Activated CD8-positive, alpha-beta T cell treated with anti-CD3 and anti-CD28 coated beads for 36 hours (primary cell): ENCODE measurements around the gene SUB1. TPM values are rescaled to one million over a fixed set of nuclear protein-coding genes. Genes with fewer than 3 reads are reported as not detected.

Source experiments
- ATAC-seq: fragments of 200-7000 bp; cut with Tn5 transposase; one replicate; pipeline ENCODE4 v1.10.0; 2021; ENCODE audit warnings: mild to moderate bottlenecking, moderate library complexity
- CTCF ChIA-PET: fragments of 350-600 bp; sonication (Branson Sonifier 250); formaldehyde crosslinking; loops from one replicate; lab custom pipeline; 2021; ENCODE audit warnings: antibody characterized with exemption; lab: Charles Lee
- POLR2A ChIA-PET: fragments of 350-600 bp; sonication (Branson Sonifier 250); formaldehyde crosslinking; loops from one replicate; lab custom pipeline; 2021; ENCODE audit warnings: antibody characterized with exemption; lab: Charles Lee
- DNase-seq: peaks from one replicate; pipeline ENCODE4 v3.0.0-alpha.2; 2020
- H3K27ac Mint-ChIP-seq: one replicate; pipeline ENCODE4 v1.8.0; 2021; ENCODE audit warnings: mild to moderate bottlenecking, mixed read lengths
- H3K27me3 Mint-ChIP-seq: one replicate; pipeline ENCODE4 v1.8.0; 2021; ENCODE audit warnings: mixed read lengths
- H3K36me3 Mint-ChIP-seq: one replicate; pipeline ENCODE4 v1.8.0; 2021; ENCODE audit warnings: low read depth, mixed read lengths
- H3K4me1 Mint-ChIP-seq: one replicate; pipeline ENCODE4 v1.8.0; 2021; ENCODE audit warnings: low read depth, mixed read lengths
- H3K4me3 Mint-ChIP-seq: one replicate; pipeline ENCODE4 v1.8.0; 2021; ENCODE audit warnings: mild to moderate bottlenecking, moderate library complexity, mixed read lengths
- H3K9me3 Mint-ChIP-seq: one replicate; pipeline ENCODE4 v1.8.0; 2021; ENCODE audit warnings: mixed read lengths
- intact Hi-C: fragments of 100-400 bp; cut with micrococcal nuclease; formaldehyde crosslinking; loops from one replicate; pipeline ENCODE4 v1.10.0; 2022
- total RNA-seq, 2 experiments: library from RNA; stranded (reverse); gene quantifications; one replicate each; pipeline ENCODE4 v1.2.3, GENCODE V29; 2021
- TF ChIP-seq, protein P1 (sequence below): fragments of 200-600 bp; IDR thresholded peaks from one replicate; pipeline ENCODE4 v1.8.0; 2022; ENCODE audit warnings: antibody characterized with exemption, mild to moderate bottlenecking

The SUB1 gene
- total RNA-seq, 2 experiments from 2014 or later: 403 to 431 TPM

DNA sequence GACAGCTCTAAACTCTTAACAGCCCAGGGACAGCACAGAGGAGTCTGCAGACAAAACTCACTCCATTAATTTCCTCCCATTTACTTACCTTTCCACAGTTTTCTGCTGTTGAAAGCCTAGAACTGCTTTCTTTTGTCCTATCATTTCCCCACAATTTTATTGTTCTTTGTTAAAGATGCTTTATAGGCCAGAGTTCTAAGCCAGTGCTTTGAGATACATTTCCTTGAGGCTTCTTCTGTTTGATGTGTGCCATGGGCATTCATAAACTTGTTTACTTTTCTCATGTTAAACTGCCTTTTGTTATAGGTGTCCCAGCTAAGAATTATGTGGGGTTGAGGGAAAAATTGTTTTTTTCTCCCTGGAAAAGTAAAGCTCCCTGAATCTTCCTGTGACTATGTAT, 25.9 kb upstream of the SUB1 start:
- H3K27me3 Mint-ChIP-seq: no peaks in the 10 kb centered on the region
- H3K4me1 Mint-ChIP-seq: peaks cover under 1% of the 10 kb centered on the region
- POLR2A ChIA-PET: interaction anchor here (0.6 kb wide), 1 partner anchor 17 kb away, joined by 3 read pairs; no protein-coding TSS in a partner anchor
- intact Hi-C loops: no loop called here
- no peak for ATAC-seq
- no peaks in the 10 kb centered on the region for H3K36me3 Mint-ChIP-seq
- H3K27ac Mint-ChIP-seq: no peak overlapping the region
- CTCF ChIA-PET: no interaction called here
- H3K9me3 Mint-ChIP-seq: no peaks in the 10 kb centered on the region
- no peak for DNase-seq
- no peak overlapping the region for H3K4me3 Mint-ChIP-seq
- TF ChIP-seq, protein P1, sequence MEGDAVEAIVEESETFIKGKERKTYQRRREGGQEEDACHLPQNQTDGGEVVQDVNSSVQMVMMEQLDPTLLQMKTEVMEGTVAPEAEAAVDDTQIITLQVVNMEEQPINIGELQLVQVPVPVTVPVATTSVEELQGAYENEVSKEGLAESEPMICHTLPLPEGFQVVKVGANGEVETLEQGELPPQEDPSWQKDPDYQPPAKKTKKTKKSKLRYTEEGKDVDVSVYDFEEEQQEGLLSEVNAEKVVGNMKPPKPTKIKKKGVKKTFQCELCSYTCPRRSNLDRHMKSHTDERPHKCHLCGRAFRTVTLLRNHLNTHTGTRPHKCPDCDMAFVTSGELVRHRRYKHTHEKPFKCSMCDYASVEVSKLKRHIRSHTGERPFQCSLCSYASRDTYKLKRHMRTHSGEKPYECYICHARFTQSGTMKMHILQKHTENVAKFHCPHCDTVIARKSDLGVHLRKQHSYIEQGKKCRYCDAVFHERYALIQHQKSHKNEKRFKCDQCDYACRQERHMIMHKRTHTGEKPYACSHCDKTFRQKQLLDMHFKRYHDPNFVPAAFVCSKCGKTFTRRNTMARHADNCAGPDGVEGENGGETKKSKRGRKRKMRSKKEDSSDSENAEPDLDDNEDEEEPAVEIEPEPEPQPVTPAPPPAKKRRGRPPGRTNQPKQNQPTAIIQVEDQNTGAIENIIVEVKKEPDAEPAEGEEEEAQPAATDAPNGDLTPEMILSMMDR: no peak

DNA sequence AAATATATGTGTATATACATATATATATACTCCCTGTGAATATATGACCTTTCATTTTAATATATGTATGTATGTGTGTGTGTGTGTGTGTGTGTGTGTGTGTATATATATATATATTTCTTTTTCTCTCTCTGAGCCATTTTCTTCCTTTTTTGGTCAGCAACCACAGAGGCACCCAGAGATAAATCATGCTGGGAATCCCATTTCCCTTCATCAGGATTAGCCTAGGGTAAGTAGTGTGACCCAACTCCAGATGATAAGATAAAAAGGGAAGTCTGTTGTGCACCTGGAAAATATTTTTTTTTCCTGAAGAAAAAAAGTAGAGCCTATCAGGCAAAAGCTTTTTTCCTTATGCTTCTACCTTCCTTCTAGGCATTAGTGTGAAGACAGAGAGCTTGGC, 25.4 kb upstream of the SUB1 start:
- no peaks in the 10 kb centered on the region for H3K9me3 Mint-ChIP-seq
- intact Hi-C loops: no loop called here
- H3K27ac Mint-ChIP-seq: no peak overlapping the region
- ATAC-seq: no peak
- H3K36me3 Mint-ChIP-seq: no peaks in the 10 kb centered on the region
- no peak for DNase-seq
- POLR2A ChIA-PET: interaction anchor here (0.6 kb wide), 1 partner anchor 18 kb away, joined by 3 read pairs; no protein-coding TSS in a partner anchor
- H3K4me3 Mint-ChIP-seq: no peak overlapping the region
- TF ChIP-seq, protein P1: no peak
- H3K27me3 Mint-ChIP-seq: no peaks in the 10 kb centered on the region
- H3K4me1 Mint-ChIP-seq: no peaks in the 10 kb centered on the region
- CTCF ChIA-PET: no interaction called here

DNA sequence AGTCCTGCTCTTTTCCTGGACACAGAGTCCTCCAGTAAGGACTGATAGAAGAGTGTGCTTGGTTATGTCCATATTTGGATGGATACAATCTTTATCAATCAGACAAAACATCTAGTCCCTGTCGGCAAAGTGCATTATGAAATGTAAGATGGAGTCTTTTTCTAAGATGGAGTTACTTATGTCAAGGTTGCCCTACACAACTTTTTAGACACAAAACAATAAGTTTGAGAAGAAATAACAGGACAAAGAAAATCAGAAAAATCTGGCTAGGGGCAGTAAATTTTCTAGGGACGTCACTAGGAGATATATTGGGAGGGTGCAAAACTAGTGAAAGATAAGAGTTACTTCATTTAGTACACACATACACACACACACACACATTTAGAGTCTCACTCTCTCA, 23.3 kb upstream of the SUB1 start:
- H3K4me3 Mint-ChIP-seq: no peak overlapping the region
- TF ChIP-seq, protein P1: no peak
- no peaks in the 10 kb centered on the region for H3K4me1 Mint-ChIP-seq
- H3K27ac Mint-ChIP-seq: no peak overlapping the region
- ATAC-seq (no peak), DNase-seq (no peak)
- CTCF ChIA-PET: no interaction called here
- no peaks in the 10 kb centered on the region for H3K36me3 Mint-ChIP-seq
- intact Hi-C loops: no loop called here
- POLR2A ChIA-PET: no interaction called here
- no peaks in the 10 kb centered on the region for H3K27me3 Mint-ChIP-seq
- H3K9me3 Mint-ChIP-seq: no peaks in the 10 kb centered on the region

DNA sequence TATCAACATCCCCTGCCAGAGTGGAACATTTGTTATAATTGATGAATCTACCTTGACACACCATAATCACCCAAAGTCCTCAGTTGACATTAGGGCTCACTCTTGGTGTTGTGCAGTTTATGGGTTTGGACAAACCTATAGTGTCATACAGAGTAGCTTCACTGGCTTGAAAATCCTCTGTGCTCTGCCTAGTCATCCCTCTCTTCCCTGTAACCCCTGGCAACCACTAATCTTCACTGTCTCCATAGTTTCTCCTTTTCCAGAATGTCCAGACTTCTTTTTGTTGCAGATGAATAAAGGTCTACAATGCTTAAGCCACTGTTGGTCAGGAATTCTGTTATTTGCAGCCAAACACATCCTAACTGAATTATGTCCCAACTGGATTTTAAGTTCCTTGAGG, 22.5 kb upstream of the SUB1 start:
- H3K27me3 Mint-ChIP-seq: no peaks in the 10 kb centered on the region
- H3K9me3 Mint-ChIP-seq: no peaks in the 10 kb centered on the region
- H3K27ac Mint-ChIP-seq: no peak overlapping the region
- POLR2A ChIA-PET: no interaction called here
- ATAC-seq (no peak), DNase-seq (no peak)
- CTCF ChIA-PET: no interaction called here
- no peaks in the 10 kb centered on the region for H3K4me1 Mint-ChIP-seq
- no peaks in the 10 kb centered on the region for H3K36me3 Mint-ChIP-seq
- intact Hi-C loops: no loop called here
- TF ChIP-seq, protein P1: no peak
- H3K4me3 Mint-ChIP-seq: no peak overlapping the region

DNA sequence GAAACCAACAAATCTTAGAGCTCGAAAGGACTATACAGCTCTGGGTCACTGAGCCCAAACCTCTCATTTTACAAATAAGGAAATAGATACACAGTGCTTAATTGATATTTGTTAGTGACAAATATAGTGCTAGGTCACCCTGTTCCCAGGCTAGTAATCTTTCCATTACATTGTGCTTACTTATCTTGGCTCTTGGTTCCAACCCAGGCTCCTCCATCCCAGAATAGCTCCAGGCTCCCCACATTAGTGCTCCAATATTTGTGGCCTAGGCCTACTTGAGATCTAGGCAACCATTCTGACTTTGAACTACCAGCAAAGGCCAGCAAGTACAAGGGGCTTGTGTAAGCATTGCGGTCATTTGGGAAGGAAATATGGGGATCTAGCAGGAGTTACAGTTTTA, 21.7 kb upstream of the SUB1 start:
- TF ChIP-seq, protein P1: no peak
- Mint-ChIP-seq H3K9me3 (no peaks in the 10 kb centered on the region), H3K36me3 (no peaks in the 10 kb centered on the region), H3K4me3 (no peak overlapping the region), H3K4me1 (no peaks in the 10 kb centered on the region), H3K27me3 (no peaks in the 10 kb centered on the region), H3K27ac (no peak overlapping the region)
- no peak for ATAC-seq
- ChIA-PET POLR2A (no interaction called here), CTCF (no interaction called here)
- intact Hi-C loops: no loop called here
- DNase-seq: no peak
